GM21390 (cell line): ENCODE results near the gene CR1.
"Not testable (repeated sequence)": the region's sequence is repeated elsewhere in the genome, so short reads cannot be mapped to it uniquely, and the experiment has no call there.

Source experiments
- ATAC-seq: cut with Tn5 transposase; IDR thresholded peaks from one replicate; pipeline ENCODE4 v1.9.1; 2021; ENCODE audit not compliant: unreplicated experiment

CR1 gene

GRCh38 chr1:207495801-207496792 lies at the start of gene CR1:
TSS of gene CR1 (plus strand) at chr1:207496157. CDS start at chr1:207496268, 111 bp downstream.
- peak; percentile 53 for ATAC-seq

DNA sequence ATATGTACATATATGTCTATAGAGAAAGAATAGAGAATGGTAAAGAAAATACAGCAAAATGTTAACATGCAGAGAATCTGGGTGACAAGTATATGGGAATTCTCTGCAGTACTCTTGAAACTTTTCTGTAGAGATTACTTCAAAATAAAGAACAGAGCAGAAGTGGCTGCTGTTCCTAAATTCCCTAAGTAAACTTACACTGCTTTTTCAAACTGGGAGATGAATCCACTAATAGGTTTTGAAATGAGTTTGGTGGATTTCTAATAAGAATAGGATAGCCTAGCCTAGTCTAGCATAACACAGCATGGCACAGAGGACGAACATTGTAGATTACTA lies 42.3 kb upstream of the CR1 start:
- ATAC-seq = no peak

DNA sequence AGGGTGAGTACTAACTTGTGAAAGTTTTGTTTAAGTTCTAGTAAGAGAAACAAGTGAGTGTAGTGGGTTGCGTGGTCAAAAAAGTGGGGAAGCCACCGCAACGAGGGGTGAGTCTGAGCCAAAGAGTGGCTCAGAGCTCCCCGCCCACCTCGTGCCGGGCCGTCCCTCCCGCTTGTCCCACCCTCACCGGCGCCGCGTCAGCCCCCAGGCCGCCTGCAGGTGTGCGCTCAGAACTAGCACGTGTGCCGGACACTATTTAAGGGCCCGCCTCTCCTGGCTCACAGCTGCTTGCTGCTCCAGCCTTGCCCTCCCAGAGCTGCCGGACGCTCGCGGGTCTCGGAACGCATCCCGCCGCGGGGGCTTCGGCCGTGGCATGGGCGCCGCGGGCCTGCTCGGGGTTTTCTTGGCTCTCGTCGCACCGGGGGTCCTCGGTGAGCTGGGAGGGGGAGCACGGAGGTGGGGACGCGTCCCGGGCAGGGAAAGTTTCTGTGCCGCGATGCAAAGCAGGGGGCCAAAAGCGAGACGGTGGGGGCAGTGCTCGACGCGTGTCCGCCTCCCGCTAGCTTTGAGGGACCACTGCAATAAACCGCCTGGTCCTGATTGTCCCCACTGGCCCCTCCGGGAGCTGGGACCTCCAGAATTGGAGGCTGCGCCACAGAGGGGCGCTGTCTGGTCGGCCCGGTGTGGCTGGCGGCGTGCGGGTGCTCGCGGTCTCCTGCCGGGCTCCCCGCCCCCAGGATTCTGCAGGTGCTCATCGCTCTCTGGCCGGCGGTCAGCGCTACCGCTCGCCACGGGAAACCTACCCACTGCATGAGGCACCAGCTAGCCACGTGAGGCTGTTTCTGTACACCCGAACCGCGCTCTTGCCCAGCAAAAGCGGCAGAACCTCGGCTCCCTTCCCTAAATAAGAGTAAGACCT lies 41.7 kb upstream of the CR1 start, which contains the start of gene CR2:
Gene CR2 (plus strand): TSS at position 283 of the 919 bp plus-strand sequence. CDS start 91 bp downstream, at position 374.
- ATAC-seq = peak; percentile 69

DNA sequence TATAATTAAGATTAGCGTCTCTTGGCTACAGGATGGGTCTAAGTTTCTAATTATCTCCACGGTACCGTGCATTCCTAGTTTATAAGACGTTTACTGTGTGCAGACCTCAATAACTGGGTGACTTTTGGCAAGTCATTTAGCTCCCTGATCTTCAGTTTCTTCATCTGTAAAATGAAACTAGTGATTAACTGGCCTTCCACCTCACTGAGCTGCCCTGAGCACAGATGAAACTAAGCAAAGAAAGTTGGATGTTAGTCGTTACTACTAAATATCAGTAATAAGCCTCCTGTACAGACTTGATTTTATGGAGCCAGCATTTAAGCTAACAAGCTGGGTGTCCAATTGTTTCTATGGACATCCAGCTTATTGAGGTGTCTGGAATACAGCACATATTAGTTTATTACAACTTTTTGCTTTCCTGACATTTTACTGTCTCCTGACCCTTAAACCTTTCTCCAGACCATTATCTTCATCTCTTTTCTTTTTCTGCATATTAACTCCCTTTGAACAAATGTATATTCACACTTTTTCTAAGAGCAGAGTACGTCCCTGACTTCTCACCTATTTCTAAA lies 40.7 kb upstream of the CR1 start:
- ATAC-seq = no peak

- no peak for ATAC-seq
These were observed 37.5 kb upstream of the CR1 start for GRCh38 chr1:207458414-207458813.

DNA sequence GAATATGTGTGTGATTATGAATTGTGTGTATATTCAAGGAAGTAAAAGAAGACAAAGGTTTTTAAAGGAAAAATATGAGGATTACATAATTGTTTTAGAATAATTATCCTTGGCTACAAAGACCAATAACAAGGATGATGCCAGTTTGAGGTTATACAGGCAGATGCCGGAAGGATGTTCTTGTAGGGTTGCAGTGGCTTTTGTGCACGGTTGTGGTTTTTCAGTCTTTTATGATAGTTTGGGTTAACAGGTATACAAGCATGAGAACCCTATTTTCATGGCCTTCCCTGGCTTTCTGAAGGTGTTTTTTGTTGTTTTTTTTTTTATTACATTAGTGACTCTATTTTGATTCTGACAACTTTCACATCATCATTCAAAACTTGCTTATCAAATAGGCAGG lies 36.9 kb upstream of the CR1 start:
- no peak for ATAC-seq

DNA sequence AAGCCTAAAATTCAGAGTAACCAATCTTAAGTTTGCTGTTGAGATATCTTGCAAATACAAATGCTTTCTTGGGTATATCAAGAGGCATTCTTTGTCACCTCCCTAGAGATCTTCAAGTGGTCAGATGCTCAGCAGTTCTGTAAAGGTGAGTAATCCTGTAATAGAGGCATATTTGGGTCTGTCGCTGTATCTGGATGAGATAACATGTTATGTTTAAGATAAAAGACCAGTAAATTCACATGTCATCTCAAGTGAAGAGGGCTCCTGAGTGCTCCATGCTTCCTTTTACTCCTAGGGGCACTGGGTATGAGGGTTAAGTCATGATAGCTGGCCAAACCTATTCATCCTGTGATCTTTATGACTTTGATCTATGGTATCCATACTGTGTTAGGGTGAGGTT lies 34.3 kb upstream of the CR1 start:
- no peak for ATAC-seq

DNA sequence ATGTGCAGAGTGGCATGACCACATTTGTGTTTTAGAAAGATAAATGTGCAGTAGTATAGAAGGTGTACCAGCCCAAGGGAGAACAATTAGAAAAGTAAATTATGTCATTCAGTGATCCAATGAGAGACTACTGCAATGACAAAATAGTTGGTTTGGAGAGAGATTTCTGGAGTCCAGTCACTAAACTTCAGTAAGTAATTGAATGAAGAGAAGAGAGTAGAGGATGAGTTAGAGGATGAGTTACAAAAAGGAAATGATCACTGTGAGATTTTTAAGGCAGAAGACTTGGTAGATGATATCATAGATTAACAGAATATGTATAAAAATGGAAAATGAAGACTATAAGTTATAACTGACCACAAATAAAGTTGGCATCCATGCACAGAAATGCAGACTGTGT lies 33.4 kb upstream of the CR1 start:
- no peak for ATAC-seq

GRCh38 chr1:207463021-207463420 lies 32.9 kb upstream of the CR1 start:
- ATAC-seq = no peak

DNA sequence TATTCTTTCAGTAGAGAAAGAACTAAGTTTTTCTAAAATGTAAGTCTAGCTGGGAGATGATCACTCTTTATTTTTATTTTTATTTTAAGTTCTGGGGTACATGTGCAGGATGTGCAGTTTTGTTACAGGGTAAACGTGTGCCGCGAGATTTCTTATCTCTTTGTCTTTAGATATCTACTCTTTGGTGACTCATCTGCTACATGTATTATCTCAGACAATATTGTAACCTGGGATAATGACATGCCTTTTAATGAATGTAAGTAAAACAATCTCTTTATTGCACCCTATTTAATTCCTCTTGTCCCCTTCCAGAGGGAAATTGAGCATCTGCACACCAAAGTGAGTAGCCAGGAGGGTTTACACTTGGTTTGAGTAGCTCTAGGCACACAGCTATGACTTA lies 32.4 kb upstream of the CR1 start:
- ATAC-seq = no peak

- no peak for ATAC-seq
These were observed 25.0 kb upstream of the CR1 start for GRCh38 chr1:207470927-207471326.

DNA sequence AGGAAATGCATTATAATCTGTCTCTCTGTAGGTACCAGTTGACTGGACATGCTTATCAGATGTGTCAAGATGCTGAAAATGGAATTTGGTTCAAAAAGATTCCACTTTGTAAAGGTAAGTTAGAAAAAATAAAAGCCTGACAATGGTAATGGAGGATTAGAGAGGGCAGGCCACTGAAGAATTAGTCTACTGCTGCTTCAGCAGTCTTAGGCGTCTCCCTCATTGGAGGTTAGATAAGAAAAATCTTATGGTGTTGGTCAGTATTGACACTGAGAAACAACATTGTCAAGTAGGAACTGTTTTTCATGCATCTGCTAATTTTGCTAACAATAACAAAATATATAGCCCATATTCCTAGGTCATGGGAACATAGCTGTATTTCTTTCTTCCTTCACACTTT lies 21.7 kb upstream of the CR1 start:
- ATAC-seq = no peak

- no peak for ATAC-seq
These were observed 9.8 kb upstream of the CR1 start for GRCh38 chr1:207486198-207486597.

GRCh38 chr1:207487636-207488035 lies 8.3 kb upstream of the CR1 start:
- no peak for ATAC-seq

DNA sequence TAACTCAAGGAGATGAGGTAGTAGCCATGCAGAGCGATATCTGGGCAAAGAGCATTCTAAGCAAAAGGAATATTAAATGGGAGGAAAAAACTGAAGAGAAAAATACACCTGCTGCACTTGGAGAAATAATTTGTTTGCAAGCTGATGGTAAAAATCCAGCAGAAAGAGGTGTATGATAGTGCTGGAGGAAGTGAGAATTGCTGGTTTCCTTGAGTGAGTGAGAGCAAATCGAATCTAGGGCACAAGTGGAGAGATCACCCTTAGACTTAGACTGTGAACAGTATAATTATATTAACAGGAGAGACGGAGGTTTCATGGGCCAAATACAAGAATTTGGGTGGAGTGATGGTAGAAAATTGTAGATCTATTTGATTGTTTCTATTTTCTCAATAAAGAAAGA lies 2.7 kb upstream of the CR1 start:
- no peak for ATAC-seq

GRCh38 chr1:207494171-207494570 lies 1.8 kb upstream of the CR1 start:
- ATAC-seq = no peak

DNA sequence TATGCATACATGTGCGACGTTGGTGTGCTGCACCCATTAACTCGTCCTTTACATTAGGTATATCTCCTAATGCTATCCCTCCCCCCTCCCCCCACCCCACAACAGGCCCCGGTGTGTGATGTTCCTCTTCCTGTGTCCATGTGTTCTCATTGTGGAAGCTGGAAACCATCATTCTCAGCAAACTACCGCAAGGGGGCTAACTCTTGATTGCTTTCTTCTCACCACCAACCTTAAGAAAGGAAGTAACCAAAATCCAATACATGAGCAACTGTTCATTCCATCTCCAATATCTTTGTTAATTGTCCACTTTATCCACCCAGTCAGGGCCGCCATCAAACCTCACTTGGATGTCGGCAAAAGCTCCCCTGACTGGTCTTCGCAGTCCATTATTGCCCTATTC lies 676 bp upstream of the CR1 start:
- ATAC-seq = not testable (repeated sequence)

DNA sequence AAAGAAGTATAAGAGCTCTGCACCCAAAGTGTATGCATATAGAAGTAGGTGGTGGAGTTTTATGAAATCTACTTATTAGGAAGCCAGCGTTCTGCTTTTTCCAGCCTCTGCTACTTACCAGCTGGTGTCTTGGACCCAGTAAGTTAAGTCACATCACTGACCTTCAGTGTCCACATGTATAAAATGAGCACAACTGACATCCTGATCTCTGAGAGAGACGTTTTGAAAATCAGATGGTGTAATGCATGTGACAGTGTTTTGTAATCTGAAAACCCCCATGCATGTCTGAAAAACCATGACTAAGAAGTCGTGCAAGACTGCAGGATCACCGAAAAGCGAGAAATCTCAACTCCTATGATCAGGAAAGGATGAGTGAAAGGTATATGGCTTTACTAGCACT lies 2.0 kb downstream of the CR1 start:
- ATAC-seq = no peak

GRCh38 chr1:207499573-207499972 lies 3.6 kb downstream of the CR1 start:
- no peak for ATAC-seq

DNA sequence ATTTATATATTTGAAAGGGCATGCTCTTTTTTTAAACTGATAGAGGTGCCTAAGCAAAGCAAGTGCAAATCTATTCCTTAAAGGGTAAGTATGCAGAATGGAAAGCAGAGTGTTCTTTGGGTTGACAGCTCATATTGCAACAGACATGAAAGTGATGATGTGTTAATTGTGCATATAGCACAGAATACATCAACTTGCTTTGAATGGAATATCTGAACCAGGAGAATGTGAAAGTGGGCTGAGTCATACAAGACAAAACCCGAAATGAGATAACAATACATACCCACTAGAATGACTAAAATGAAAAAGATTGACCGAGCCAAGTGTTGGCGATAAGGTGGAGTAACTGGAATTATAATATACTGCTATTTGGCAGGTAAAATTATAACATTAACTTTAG lies 4.3 kb downstream of the CR1 start:
- no peak for ATAC-seq

- ATAC-seq = no peak
These were observed 5.1 kb downstream of the CR1 start for GRCh38 chr1:207501071-207501470.
